Naive B cell (primary cell): ENCODE data around the gene MATN3. TPM values are rescaled to one million over a fixed set of nuclear protein-coding genes. Genes with fewer than 3 reads are reported as not detected.
"Not testable (repeated sequence)": the region's sequence is repeated elsewhere in the genome, so short reads cannot be mapped to it uniquely, and the experiment has no call there.

Experiments used
- ATAC-seq, 2 donors: fragments of 150-1000 bp; cut with Tn5 transposase; 2 replicates each; pipeline ENCODE4 v1.10.0; 2021; ENCODE audit warnings: low read depth in 2 of 2, mild to moderate bottlenecking in 2 of 2, moderate library complexity in 2 of 2
- DNase-seq: peaks from one replicate; pipeline ENCODE4 v3.0.0; 2022
- H3K27ac Mint-ChIP-seq, 6 donors: one replicate each; pipeline ENCODE4 v1.8.0; 2020 to 2022; ENCODE audit warnings: mild to moderate bottlenecking in 6 of 6, mixed read lengths in 6 of 6, moderate library complexity in 5 of 6, inconsistent platforms in 2 of 6
- H3K27me3 Mint-ChIP-seq, 3 donors: one replicate each; pipeline ENCODE4 v1.8.0; 2021 to 2022; ENCODE audit warnings: mixed read lengths in 3 of 3, mild to moderate bottlenecking in 1 of 3
- H3K36me3 Mint-ChIP-seq, 2 donors: one replicate each; pipeline ENCODE4 v1.8.0; 2020 to 2022; ENCODE audit warnings: mixed read lengths in 2 of 2, inconsistent platforms in 1 of 2, mild to moderate bottlenecking in 1 of 2
- H3K4me1 Mint-ChIP-seq, 3 donors: one replicate each; pipeline ENCODE4 v1.8.0; 2020 to 2022; ENCODE audit warnings: mixed read lengths in 3 of 3, inconsistent platforms in 1 of 3, mild to moderate bottlenecking in 1 of 3, moderate library complexity in 1 of 3
- H3K4me3 Mint-ChIP-seq, 8 donors: one replicate each; pipeline ENCODE4 v1.8.0; 2020 to 2022; ENCODE audit warnings: mild to moderate bottlenecking in 8 of 8, mixed read lengths in 8 of 8, moderate library complexity in 8 of 8, inconsistent platforms in 2 of 8
- H3K9me3 Mint-ChIP-seq, 7 donors: one replicate each; pipeline ENCODE4 v1.8.0; 2020 to 2022; ENCODE audit warnings: mixed read lengths in 7 of 7, mild to moderate bottlenecking in 5 of 7, inconsistent platforms in 2 of 7, moderate library complexity in 1 of 7
- polyA plus RNA-seq, 6 donors: library from polyadenylated mRNA; unstranded; fragments of 300-500 nt; fragmentation: Illumina TruSeq; gene quantifications; one replicate each; pipeline ENCODE4 v1.2.3, GENCODE V29; 2021; ENCODE audit warnings: low read depth in 6 of 6

The MATN3 gene
- polyA plus RNA-seq, 6 donors from 2014 or later = not detected

DNA sequence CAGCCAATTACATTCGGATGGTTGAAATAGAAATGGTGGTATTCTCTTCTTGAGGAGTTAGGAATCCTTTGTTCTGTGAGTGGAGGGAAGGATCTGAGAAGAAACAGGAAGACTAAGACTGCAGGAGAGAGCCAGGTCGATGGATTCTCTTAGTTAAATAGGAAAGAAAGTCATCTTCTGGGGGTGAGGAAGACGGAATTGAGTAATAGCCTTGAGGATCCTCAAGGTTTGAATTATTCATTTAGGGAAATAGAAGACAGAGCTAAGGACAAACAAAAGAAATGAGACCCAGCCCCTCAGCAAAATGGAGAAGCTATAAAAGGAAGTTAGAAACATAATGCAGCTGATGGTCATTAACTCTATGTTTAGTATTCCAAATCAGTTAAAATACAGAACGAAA, 37.2 kb upstream of the MATN3 start:
- Mint-ChIP-seq H3K9me3 (no peaks in the 10 kb centered on the region), H3K4me1 (peaks cover 0 to 35% (median 23%) of the 10 kb centered on the region in 3 donors)

DNA sequence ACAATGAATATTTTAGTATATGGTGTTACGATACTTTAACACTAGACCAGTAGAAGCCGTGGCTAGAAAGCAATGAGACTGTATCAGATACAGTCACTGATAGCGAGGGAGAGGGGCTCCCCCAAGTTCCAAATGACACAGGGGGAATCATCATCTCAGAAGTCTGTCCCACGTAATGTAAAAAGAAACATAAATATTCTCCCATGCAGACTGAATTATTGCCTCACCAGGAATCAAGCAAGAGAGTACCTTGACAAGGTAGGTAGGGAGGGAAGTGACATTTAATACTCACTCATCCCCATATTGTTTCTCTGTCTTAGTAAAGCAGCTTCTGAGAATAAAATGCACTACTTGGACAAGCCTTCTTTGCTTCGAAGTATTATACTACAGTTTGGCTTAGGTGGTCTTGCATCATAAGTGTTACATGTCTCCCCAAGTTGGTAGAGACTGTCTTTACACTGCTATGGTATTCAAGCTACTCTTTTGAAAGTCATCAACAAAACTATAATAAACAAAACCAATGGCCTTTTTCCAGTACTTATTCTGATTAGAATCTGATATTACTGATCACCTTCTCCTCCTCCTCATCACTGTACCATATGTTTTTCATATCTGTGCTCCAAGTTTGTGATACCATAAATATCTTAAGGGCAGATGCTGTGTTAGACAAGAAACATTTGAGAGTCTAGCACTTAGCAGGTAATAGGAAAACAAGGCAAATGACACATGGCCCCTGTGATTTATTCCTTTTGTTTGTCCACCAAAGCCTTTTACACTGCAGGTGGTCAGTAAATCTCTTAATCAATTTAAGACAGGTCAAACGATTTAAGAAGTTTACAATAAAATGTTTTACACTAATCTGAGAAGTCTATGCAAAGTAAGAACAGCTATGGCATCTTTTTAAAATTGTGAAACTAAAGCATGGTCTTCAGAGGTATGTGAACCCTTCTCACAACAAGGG, 36.3 kb upstream of the MATN3 start:
- H3K9me3 Mint-ChIP-seq = no peaks in the 10 kb centered on the region
- no peaks in the 10 kb centered on the region for H3K27me3 Mint-ChIP-seq
- DNase-seq (no peak), ATAC-seq (no peak)
- peak overlapping the region in 3 of 6 donors; percentile 51 to 62 (median 62) for H3K27ac Mint-ChIP-seq
- no peaks in the 10 kb centered on the region for H3K36me3 Mint-ChIP-seq
- peaks cover 0 to 40% (median 23%) of the 10 kb centered on the region in 3 donors for H3K4me1 Mint-ChIP-seq
- peak overlapping the region in 1 of 8 donors; percentile 78 for H3K4me3 Mint-ChIP-seq

More for the DNA sequence above, 37.2 kb upstream of the MATN3 start:
- no peaks in the 10 kb centered on the region for H3K36me3 Mint-ChIP-seq
- H3K27me3 Mint-ChIP-seq = peaks cover 0 to under 1% (median 0%) of the 10 kb centered on the region in 3 donors
- H3K4me3 Mint-ChIP-seq = no peak overlapping the region
- no peak for DNase-seq
- H3K27ac Mint-ChIP-seq = no peak overlapping the region
- ATAC-seq = peak in 1 of 2 donors; percentile 11

DNA sequence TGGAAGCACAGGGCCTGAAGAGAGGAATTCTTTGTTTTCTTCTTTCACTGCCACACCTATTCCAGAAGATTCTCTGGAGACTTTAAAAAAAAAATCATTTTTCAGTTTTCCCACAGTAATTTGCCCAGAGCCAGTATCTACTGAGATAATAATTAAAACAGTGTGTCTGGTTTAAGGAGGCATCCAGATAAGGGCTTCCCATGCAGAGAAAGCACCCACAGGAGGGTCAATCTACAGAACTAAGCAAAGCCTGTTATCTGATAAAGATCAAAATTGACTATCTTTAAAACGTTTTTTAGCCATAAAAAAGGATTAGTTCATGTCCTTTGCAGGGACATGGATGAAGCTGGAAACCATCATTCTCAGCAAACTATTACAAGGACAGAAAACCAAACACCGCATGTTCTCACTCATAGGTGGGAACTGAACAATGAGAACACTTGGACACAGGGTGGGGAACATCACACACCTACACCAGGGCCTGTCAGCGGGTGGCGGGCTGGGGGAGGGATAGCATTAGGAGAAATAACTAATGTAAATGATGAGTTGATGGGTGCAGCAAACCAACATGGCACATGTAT, 33.3 kb upstream of the MATN3 start:
- peaks cover 12 to 54% (median 36%) of the 10 kb centered on the region in 3 donors for H3K4me1 Mint-ChIP-seq
- not testable (repeated sequence) for H3K9me3 Mint-ChIP-seq, H3K27ac Mint-ChIP-seq, H3K36me3 Mint-ChIP-seq, H3K27me3 Mint-ChIP-seq, DNase-seq, H3K4me3 Mint-ChIP-seq, ATAC-seq

DNA sequence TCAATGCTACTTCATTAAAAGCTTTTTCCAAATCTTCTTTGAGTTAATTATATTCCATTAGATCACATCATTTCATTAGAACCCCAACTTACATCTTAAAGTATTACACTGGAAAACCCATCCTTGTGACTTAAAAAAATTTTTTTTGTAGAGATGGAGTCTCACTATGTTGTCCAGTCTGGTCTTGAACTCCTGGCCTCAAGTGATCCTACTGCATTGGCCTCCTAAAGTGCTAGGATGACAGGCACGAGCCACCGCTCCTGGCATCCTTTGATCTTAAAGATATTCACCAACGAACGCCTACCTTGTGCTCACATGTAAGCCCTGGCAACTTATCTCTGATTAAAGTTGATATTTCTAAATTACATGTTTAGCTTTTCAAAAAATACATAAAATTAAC, 32.3 kb upstream of the MATN3 start:
- no peaks in the 10 kb centered on the region for H3K9me3 Mint-ChIP-seq
- peaks cover 12 to 51% (median 35%) of the 10 kb centered on the region in 3 donors for H3K4me1 Mint-ChIP-seq
- no peak overlapping the region for H3K27ac Mint-ChIP-seq
- DNase-seq (no peak), ATAC-seq (no peak)
- peaks cover 9% of the 10 kb centered on the region in 2 donors for H3K36me3 Mint-ChIP-seq
- no peak overlapping the region for H3K4me3 Mint-ChIP-seq
- H3K27me3 Mint-ChIP-seq = no peaks in the 10 kb centered on the region

DNA sequence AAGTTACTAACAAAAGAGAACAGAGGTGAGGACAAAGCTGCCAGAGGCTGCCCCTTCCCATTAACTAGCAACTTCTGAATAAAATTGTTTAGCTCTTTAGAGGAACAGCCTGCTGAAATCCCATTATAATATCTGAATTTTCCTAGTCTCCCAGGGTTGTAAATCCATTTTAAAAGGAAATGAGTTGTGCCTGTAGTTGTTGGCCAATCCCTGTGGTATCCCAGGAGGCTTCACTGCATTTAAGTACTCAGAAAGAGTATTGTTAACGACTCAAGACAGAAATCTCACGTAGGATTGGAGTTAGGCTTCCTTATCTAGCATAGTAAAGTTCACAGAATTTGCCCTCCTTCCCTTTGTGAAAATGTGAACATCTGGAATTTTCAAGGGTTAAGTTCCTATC, 30.1 kb upstream of the MATN3 start:
- ATAC-seq (no peak), DNase-seq (no peak)
- Mint-ChIP-seq H3K4me1 (peaks cover 23 to 41% (median 28%) of the 10 kb centered on the region in 3 donors), H3K36me3 (peaks cover 19% of the 10 kb centered on the region in 2 donors), H3K27me3 (no peaks in the 10 kb centered on the region), H3K9me3 (no peaks in the 10 kb centered on the region), H3K27ac (no peak overlapping the region), H3K4me3 (no peak overlapping the region)

DNA sequence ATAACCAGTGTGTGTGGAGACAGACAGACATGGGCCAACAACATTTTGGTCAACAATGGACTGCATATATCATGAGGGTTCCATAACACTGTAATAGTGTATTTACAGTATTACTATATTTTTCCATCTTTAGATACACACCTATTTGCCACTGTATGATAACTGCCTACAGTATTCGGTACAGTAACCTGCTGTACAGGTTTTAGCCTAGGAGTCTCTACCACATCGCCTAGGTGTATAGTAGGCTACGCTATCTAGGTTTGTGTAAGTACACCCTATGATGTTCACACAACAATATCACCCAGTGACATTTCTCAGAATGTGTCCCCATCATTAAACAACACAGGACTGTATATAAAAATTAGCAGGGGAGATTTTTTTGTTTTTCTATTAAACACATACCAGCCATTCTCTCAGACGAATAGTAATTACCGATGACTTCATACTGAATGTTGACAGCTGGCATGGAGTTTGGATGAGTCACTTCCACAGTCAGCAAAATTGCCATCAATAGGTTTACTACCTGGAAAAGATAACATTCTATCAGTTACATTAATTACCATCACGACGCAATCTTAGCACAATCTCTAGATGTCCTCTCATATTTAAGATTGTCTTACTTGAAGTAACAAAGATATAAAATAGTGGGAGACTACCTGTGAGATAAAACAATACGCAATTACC, 28.2 kb upstream of the MATN3 start:
- ATAC-seq (no peak), DNase-seq (no peak)
- Mint-ChIP-seq H3K4me3 (no peak overlapping the region), H3K36me3 (peaks cover 33 to 34% of the 10 kb centered on the region in 2 donors), H3K27me3 (no peaks in the 10 kb centered on the region), H3K27ac (no peak overlapping the region), H3K4me1 (peaks cover 40 to 53% (median 41%) of the 10 kb centered on the region in 3 donors), H3K9me3 (peaks cover 0 to 1% (median 0%) of the 10 kb centered on the region in 7 donors)

DNA sequence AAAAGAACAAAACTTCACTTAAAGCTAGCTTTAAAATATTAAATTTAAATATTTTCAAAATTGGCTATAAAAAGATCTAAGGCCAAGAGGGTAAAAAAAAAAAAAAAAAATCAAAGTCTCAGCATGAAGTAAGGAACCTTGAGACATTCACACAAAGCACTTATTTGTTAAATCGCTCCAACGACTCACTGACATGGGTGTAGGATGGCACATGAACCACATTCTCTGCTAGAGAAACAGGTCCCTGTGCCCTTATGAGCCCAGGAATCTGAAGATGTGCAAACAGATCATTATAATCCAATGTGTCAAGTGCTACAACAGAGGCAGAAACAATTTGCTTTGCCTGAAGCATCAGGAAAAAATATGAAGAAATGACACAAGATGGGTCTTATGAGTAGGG, 25.2 kb upstream of the MATN3 start:
- H3K36me3 Mint-ChIP-seq = peaks cover 39% of the 10 kb centered on the region in 2 donors
- peaks cover 43 to 45% (median 44%) of the 10 kb centered on the region in 3 donors for H3K4me1 Mint-ChIP-seq
- H3K27me3 Mint-ChIP-seq = no peaks in the 10 kb centered on the region
- ATAC-seq (no peak), DNase-seq (no peak)
- peaks cover 0 to 1% (median 0%) of the 10 kb centered on the region in 7 donors for H3K9me3 Mint-ChIP-seq
- no peak overlapping the region for H3K4me3 Mint-ChIP-seq
- H3K27ac Mint-ChIP-seq = peak overlapping the region in 3 of 6 donors; percentile 59 to 69 (median 59)

DNA sequence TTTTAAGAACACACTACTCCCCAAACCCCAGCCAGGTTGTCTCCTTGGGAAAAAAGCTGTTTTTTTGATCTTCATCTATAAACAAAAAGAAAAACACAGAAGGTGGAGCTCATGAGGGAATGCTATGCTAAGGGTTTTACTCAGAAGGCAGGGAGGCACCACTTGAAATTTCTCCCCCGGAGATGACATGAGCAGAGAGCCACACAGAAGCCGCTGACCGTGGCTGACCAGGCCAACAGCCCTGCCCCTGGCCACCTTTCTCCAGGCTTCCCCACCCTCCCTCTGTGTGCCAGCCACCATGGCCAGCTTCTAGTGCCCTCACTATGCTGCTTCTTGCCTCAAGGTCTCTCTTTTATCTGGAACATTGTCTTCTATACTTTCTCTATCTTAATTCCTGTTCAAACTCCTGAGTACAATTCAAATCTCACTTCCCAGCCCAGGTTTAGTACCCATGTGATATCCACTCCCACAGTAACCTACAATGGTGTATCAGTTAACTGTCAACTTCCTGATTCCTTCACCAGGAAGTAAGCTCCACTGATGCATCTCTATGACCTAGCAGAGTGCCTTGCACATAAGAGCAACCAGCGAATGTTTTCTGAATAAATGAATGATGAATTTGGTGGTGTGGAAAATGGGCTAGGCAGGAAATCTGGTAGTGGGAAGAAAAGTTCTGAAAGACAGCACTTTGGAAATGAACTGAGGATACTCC, 23.6 kb upstream of the MATN3 start:
- peak; percentile 100 for ATAC-seq
- peaks cover 30 to 33% (median 32%) of the 10 kb centered on the region in 3 donors for H3K4me1 Mint-ChIP-seq

DNA sequence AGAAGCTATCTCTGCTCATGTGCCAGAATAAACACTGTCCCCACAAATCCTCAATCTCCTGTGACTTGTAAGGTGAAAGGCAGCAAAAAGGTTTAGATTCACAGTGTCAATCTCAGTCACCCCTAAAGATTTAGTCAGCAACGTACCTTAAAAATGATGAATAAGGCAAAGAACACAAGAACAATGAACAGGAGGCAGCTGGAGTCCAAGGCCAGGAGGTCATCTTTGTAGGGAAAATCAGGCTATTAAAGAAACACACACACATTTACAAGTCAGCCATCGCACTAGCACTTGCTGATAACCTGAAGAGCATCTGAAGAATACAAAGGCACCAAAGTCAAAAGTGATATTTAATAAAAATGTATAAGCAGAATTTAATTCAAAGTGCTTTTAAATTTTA, 22.4 kb upstream of the MATN3 start:
- DNase-seq (no peak), ATAC-seq (no peak)
- peaks cover 47 to 51% of the 10 kb centered on the region in 2 donors for H3K36me3 Mint-ChIP-seq
- H3K27ac Mint-ChIP-seq = peak overlapping the region in 2 of 6 donors; percentile 64 to 69
- no peaks in the 10 kb centered on the region for H3K27me3 Mint-ChIP-seq
- H3K4me1 Mint-ChIP-seq = peaks cover 25 to 42% (median 30%) of the 10 kb centered on the region in 3 donors
- peaks cover 0 to 1% (median 0%) of the 10 kb centered on the region in 7 donors for H3K9me3 Mint-ChIP-seq
- no peak overlapping the region for H3K4me3 Mint-ChIP-seq

More for the DNA sequence above, 23.6 kb upstream of the MATN3 start:
- Mint-ChIP-seq H3K27me3 (no peaks in the 10 kb centered on the region), H3K9me3 (peaks cover 0 to 1% (median 0%) of the 10 kb centered on the region in 7 donors), H3K27ac (peak overlapping the region; percentile 4 to 83 (median 66)), H3K4me3 (peak overlapping the region in 7 of 8 donors; percentile 1 to 48 (median 26)), H3K36me3 (peaks cover 47% of the 10 kb centered on the region in 2 donors)
- peak; percentile 44 for DNase-seq

DNA sequence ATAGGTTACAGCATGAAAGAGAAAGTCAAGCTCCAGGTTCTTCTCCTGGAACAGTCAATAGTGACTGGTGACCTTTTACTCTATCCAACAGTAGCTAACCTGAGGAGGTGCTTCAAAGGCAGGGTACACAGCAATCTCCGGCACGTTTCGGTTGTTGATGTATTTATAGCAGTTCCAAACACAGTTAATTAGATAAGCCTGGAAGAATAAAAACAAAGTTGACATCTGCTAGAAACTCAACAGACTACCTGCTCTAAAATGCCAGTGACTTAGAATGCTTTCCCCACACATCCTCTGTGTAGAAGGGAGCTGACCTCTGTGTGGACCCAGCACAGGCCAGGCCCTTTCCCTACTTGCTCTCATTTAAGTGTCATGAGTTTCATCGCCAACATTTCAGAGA, 21.8 kb upstream of the MATN3 start:
- H3K9me3 Mint-ChIP-seq = peaks cover 0 to 3% (median 0%) of the 10 kb centered on the region in 7 donors
- H3K36me3 Mint-ChIP-seq = peaks cover 53 to 57% of the 10 kb centered on the region in 2 donors
- no peak overlapping the region for H3K4me3 Mint-ChIP-seq
- no peaks in the 10 kb centered on the region for H3K27me3 Mint-ChIP-seq
- ATAC-seq = no peak
- no peak for DNase-seq
- peak overlapping the region in 4 of 6 donors; percentile 9 to 64 (median 30) for H3K27ac Mint-ChIP-seq
- H3K4me1 Mint-ChIP-seq = peaks cover 25 to 48% (median 30%) of the 10 kb centered on the region in 3 donors

DNA sequence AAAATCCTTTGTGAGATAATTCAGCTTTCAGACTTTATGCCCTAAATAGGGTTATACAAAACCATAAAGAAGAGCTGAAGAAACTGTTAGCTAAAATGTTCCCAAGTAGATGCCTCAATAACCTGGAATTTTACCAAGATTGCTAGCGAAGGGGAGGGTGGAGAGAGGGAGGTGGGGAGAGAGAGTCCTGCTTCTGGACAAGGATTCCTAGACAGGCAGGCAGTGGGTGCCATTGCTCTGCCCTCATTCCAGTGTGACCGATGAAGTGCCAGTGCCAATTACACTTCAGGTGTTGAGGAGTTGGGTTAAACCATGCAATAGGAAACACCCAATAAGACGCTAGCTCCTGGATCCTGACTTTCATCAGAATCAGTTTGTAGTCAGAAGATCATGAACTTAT, 20.9 kb upstream of the MATN3 start:
- Mint-ChIP-seq H3K9me3 (peaks cover 0 to 3% (median 2%) of the 10 kb centered on the region in 7 donors), H3K36me3 (peaks cover 58 to 64% of the 10 kb centered on the region in 2 donors), H3K27me3 (no peaks in the 10 kb centered on the region), H3K27ac (no peak overlapping the region), H3K4me3 (no peak overlapping the region), H3K4me1 (peaks cover 25 to 46% (median 25%) of the 10 kb centered on the region in 3 donors)
- DNase-seq (no peak), ATAC-seq (no peak)

DNA sequence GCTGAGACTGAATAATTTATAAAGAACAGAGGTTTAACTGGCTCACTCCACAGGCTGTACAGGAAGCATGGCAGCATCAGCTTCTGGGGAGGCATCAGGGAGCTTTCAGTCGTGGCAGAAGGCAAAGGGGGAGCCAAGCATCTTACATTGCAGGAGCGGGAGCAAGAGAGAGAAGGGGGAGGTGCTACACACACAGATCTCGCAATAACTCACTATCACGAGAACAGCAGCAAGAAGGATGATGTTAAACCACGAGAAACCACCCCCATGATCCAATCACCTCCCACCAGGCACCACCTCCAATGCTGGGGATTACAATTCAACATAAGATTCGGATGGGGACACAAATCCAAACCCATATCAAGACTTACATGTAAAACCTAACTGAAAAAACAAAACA, 17.8 kb upstream of the MATN3 start:
- no peak for DNase-seq
- Mint-ChIP-seq H3K27me3 (no peaks in the 10 kb centered on the region), H3K36me3 (peaks cover 36 to 44% of the 10 kb centered on the region in 2 donors), H3K4me1 (peaks cover 0 to 18% (median under 1%) of the 10 kb centered on the region in 3 donors), H3K27ac (no peak overlapping the region), H3K9me3 (peaks cover 0 to 3% (median 2%) of the 10 kb centered on the region in 7 donors), H3K4me3 (no peak overlapping the region)
- no peak for ATAC-seq
